Activated naive CD4-positive, alpha-beta T cell treated with anti-CD3 and anti-CD28 coated beads, Interleukin-2, amount 10 ng/mL, durations not matched to agents 7 days and 5 days (primary cell): ENCODE measurements around the gene AP5Z1.
"Not testable (repeated sequence)": the region's sequence is repeated elsewhere in the genome, so short reads cannot be mapped to it uniquely, and the experiment has no call there.

Experiments used
- CTCF ChIA-PET: fragments of 350-600 bp; sonication (Branson Sonifier 250); formaldehyde crosslinking; loops from one replicate; lab custom pipeline; 2021; ENCODE audit warnings: antibody characterized with exemption; lab: Charles Lee
- DNase-seq: peaks from one replicate; pipeline ENCODE4 v3.0.0-alpha.2; 2020
- H3K27ac Mint-ChIP-seq: one replicate; pipeline ENCODE4 v1.8.0; 2021; ENCODE audit warnings: mild to moderate bottlenecking, moderate library complexity, mixed read lengths
- H3K27me3 Mint-ChIP-seq: one replicate; pipeline ENCODE4 v1.8.0; 2021; ENCODE audit warnings: mild to moderate bottlenecking, mixed read lengths
- H3K36me3 Mint-ChIP-seq: one replicate; pipeline ENCODE4 v1.8.0; 2021; ENCODE audit warnings: mixed read lengths
- H3K4me1 Mint-ChIP-seq: one replicate; pipeline ENCODE4 v1.8.0; 2021; ENCODE audit warnings: mixed read lengths
- H3K4me3 Mint-ChIP-seq: one replicate; pipeline ENCODE4 v1.8.0; 2021; ENCODE audit warnings: mild to moderate bottlenecking, moderate library complexity, mixed read lengths
- H3K9me3 Mint-ChIP-seq: one replicate; pipeline ENCODE4 v1.8.0; 2021; ENCODE audit warnings: mixed read lengths

The AP5Z1 gene

DNA sequence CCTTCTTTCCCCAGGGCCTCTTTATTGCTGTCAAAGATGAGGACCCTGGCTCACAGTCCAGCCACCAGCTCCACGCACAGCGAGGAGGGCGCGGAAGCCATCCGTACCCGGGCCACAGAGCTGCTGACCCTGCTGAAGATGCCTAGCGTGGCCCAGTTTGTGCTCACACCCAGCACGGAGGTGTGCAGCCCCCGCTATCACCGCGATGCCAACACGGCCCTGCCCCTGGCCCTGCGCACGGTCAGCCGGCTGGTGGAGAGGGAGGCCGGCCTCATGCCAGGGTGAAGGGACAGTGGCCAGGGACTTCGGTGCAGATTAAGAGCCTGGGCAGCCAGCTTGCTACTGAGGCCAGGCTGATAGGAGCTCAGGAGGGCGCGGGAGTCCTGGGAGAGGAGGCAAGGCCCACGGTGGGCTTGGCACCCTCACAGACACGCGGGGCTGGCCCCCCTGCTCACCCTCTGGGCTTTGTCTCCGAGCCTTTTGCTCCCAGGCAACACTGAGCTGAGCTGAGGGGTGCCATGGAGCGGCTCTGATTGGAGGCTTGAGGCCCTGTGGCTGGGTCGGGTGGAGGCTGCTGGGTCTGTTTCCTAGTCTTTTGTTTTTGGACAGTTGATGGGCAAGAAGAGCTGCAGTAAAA, 15.8 kb downstream of the AP5Z1 start:
- no peaks in the 10 kb centered on the region for H3K27me3 Mint-ChIP-seq
- no peak overlapping the region for H3K4me3 Mint-ChIP-seq
- peak overlapping the region; percentile 65 for H3K27ac Mint-ChIP-seq
- no peaks in the 10 kb centered on the region for H3K9me3 Mint-ChIP-seq
- CTCF ChIA-PET: interaction anchor here (1.2 to 4.3 kb wide), 4 partner anchors 9 to 38 kb away, joined by 3 to 13 read pairs (median 4); partner anchors contain the start of gene AP5Z1
- DNase-seq: no peak
- H3K36me3 Mint-ChIP-seq: peaks cover 18% of the 10 kb centered on the region
- peaks cover 10% of the 10 kb centered on the region for H3K4me1 Mint-ChIP-seq

GRCh38 chr7:4791738-4792536, 16.5 kb downstream of the AP5Z1 start:
- Mint-ChIP-seq H3K27ac (peak overlapping the region; percentile 65), H3K36me3 (peaks cover 15% of the 10 kb centered on the region), H3K27me3 (no peaks in the 10 kb centered on the region), H3K9me3 (no peaks in the 10 kb centered on the region), H3K4me3 (no peak overlapping the region), H3K4me1 (peaks cover 10% of the 10 kb centered on the region)
- DNase-seq: peak; percentile 76
- CTCF ChIA-PET: interaction anchor here (0.9 to 4.3 kb wide), 6 partner anchors 10 to 182 kb away, joined by 3 to 13 read pairs (median 4); partner anchors contain the start of gene AP5Z1

DNA sequence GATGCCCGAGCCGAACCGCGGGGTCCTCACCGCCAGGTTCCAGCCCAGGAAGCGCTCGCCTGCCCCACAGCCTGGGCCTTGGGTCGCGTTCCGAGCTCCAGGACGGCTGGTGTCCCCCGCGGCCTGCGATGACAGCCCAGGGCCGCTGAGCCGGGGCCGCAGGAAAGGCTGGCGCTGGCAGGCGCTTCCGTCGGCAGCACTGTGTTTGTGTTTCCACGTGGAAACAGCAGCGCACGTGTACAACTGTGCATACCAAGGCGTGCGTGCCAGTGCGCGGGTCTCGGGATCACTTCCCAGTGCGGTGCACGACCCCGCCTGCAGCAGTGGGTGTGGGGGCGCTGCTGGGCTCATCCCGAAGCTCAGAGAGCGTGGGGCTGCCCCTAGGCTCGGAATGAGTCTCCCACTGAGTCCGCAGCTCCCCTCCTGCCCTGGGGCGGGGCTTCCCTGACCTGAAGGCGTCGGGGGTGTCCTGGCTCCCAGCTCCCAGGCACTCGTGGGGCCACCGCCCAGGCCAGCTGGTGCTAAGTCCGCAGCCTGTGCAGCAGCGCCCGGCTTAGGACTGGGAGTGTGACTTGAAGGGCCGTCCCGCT, 17.2 kb downstream of the AP5Z1 start:
- no peaks in the 10 kb centered on the region for H3K9me3 Mint-ChIP-seq
- no peaks in the 10 kb centered on the region for H3K27me3 Mint-ChIP-seq
- CTCF ChIA-PET: interaction anchor here (0.9 to 4.3 kb wide), 8 partner anchors 10 to 292 kb away, joined by 3 to 13 read pairs (median 4); partner anchors contain the start of genes AP5Z1 and RADIL
- DNase-seq: no peak
- H3K4me1 Mint-ChIP-seq: peaks cover 10% of the 10 kb centered on the region
- H3K27ac Mint-ChIP-seq: no peak overlapping the region
- H3K4me3 Mint-ChIP-seq: no peak overlapping the region
- peaks cover 15% of the 10 kb centered on the region for H3K36me3 Mint-ChIP-seq

DNA sequence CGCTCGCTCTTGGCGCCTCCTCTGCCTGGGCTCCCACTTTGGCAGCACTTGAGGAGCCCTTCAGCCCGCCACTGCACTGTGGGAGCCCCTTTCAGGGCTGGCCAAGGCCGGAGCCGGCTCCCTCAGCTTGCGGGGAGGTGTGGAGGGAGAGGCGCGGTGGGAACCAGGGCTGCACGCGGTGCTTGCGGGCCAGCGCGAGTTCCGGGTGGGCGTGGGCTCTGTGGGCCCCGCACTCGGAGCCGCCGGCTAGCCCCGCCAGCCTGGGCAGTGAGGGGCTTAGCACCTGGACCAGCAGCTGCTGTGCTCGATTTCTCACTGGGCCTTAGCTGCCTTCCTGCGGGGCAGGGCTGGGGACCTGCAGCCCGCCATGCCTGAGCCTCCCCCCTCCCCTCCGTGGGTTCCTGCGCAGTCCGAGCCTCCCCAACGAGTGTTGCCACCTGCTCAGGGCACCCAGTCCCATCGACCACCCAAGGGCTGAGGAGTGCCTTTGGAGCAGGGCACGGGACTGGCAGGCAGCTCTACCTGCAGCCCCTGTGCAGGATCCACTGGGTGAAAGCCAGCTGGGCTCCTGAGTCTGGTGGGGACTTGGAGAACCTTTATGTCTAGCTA, 18.1 kb downstream of the AP5Z1 start:
- H3K4me1 Mint-ChIP-seq: peaks cover 10% of the 10 kb centered on the region
- DNase-seq, H3K27ac Mint-ChIP-seq, H3K4me3 Mint-ChIP-seq, H3K27me3 Mint-ChIP-seq, H3K9me3 Mint-ChIP-seq: not testable (repeated sequence)
- peaks cover 15% of the 10 kb centered on the region for H3K36me3 Mint-ChIP-seq
- CTCF ChIA-PET: interaction anchor here (1.1 to 4.3 kb wide), 4 partner anchors 17 to 292 kb away, joined by 3 to 13 read pairs (median 5); partner anchors contain the start of genes AP5Z1 and RADIL

DNA sequence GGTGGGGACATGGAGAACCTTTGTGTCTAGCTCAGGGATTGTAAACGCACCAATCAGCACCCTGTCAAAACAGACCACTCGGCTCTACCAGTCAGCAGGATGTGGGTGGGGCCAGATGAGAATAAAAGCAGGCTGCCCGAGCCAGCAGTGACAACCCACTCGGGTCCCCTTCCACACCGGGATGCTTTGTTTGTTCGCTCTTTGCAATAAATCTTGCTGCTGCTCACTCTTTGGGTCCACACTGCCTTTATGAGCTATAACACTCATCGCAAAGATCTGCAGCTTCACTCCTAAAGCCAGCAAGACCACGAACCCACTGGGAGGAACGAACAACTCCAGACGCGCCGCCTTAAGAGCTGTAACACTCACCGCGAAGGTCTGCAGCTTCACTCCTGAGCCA, 18.7 kb downstream of the AP5Z1 start:
- H3K36me3 Mint-ChIP-seq: peaks cover 15% of the 10 kb centered on the region
- CTCF ChIA-PET: interaction anchor here (1.1 to 4.3 kb wide), 3 partner anchors 18 to 291 kb away, joined by 3 to 13 read pairs (median 6); partner anchors contain the start of genes AP5Z1 and RADIL
- H3K4me3 Mint-ChIP-seq, H3K27me3 Mint-ChIP-seq, H3K27ac Mint-ChIP-seq, DNase-seq, H3K9me3 Mint-ChIP-seq: not testable (repeated sequence)
- H3K4me1 Mint-ChIP-seq: peaks cover 10% of the 10 kb centered on the region

DNA sequence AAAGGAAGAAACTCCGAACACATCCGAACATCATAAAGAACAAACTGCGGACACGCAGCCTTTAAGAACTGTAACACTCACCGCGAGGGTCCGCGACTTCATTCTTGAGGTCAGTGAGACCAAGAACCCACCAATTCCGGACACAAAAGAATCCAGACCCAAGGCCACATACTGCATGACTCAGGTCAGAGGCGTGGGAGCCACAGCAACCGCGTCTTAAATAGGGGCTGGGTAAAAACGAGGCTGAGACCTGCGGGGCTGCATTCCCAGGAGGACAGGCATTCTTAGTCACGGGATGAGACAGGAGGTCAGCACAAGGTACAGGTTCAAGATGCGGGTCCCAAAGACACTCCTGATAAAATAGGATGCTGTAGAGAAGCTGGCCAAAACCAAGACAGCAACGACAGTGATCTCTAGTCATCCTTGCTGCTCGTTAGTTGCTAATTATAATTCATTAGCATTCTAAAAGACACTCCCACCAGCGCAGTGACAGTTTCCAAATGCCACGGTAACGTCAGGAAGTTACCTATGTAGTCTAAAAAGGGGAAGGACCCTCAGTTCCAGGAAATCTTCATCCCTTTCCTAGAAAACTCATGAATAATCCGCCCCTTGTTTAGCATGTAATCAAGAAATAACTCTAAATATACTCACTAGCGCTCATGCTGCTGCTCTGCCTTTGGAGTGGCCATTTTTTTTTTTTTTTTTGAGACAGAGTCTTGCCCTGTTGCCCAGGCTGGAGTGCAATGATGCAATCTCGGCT, 19.3 kb downstream of the AP5Z1 start:
- H3K4me3 Mint-ChIP-seq: no peak overlapping the region
- H3K27ac Mint-ChIP-seq: peak overlapping the region; percentile 55
- H3K36me3 Mint-ChIP-seq: peaks cover 15% of the 10 kb centered on the region
- DNase-seq: no peak
- CTCF ChIA-PET: interaction anchor here (4.3 kb wide), 1 partner anchor 18 kb away, joined by 13 read pairs; the partner anchor contains the start of gene AP5Z1
- H3K9me3 Mint-ChIP-seq: no peaks in the 10 kb centered on the region
- H3K27me3 Mint-ChIP-seq: no peaks in the 10 kb centered on the region
- H3K4me1 Mint-ChIP-seq: peaks cover 10% of the 10 kb centered on the region

DNA sequence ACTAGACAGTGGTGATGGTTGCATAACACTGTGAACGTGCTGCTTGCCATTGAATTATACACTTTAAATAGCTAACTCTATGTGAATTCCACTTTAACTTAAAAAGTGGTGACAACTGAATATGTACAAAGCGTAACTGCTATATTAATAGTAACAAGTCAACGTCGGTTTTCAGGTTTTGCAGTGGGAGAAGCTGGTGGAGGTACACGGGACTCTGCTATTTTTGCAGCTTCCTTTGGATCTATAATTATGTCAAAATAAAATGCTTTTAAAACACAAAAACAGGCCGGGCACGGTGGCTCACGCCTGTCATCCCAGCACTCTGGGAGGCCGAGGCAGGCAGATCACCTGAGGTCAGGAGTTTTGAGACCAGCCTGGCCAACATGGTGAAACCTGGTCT, 21.0 kb downstream of the AP5Z1 start:
- Mint-ChIP-seq H3K36me3 (peaks cover 12% of the 10 kb centered on the region), H3K4me3 (no peak overlapping the region), H3K27me3 (no peaks in the 10 kb centered on the region), H3K4me1 (peaks cover 9% of the 10 kb centered on the region), H3K9me3 (no peaks in the 10 kb centered on the region), H3K27ac (no peak overlapping the region)
- no peak for DNase-seq
- CTCF ChIA-PET: interaction anchor here (0.6 to 4.1 kb wide), 3 partner anchors 21 to 306 kb away, joined by 3 to 31 read pairs (median 3); partner anchors contain the start of genes AP5Z1 and RADIL

GRCh38 chr7:4797858-4798705, 22.7 kb downstream of the AP5Z1 start:
- H3K4me1 Mint-ChIP-seq: peaks cover 7% of the 10 kb centered on the region
- no peak overlapping the region for H3K27ac Mint-ChIP-seq
- H3K27me3 Mint-ChIP-seq: no peaks in the 10 kb centered on the region
- H3K36me3 Mint-ChIP-seq: peaks cover 8% of the 10 kb centered on the region
- DNase-seq: peak; percentile 69
- CTCF ChIA-PET: interaction anchor here (0.9 to 4.1 kb wide), 15 partner anchors 8 to 293 kb away, joined by 3 to 31 read pairs (median 3); partner anchors contain the start of gene RADIL
- no peaks in the 10 kb centered on the region for H3K9me3 Mint-ChIP-seq
- H3K4me3 Mint-ChIP-seq: no peak overlapping the region

DNA sequence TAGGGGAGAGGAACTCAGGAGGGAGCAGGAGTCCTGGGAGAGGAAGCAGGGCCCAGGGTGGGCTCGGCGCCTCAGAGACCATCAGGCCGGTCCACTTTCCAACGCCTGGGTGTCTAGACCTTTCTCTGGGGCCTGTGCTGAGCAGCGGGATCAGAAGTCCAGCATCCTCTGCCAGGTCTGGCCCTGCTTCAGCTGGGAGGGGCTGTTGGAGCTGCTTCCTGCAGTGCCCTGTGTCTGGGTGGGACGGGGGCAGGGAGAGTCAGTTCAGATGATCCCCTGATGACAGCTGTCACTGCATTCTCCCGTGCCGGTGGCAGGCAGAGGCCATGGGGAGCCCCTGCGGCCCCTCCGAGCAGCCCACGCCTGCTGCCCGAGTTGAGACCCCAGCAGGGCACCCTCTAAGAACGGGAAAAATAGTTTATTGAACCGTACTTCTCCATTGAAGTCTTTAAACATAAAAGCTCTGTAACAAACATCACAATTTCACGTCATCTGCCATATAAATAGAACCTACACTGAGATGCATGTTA, 23.3 kb downstream of the AP5Z1 start:
- peaks cover 7% of the 10 kb centered on the region for H3K4me1 Mint-ChIP-seq
- CTCF ChIA-PET: interaction anchor here (0.9 to 4.1 kb wide), 13 partner anchors 9 to 293 kb away, joined by 3 to 31 read pairs (median 4); partner anchors contain the start of gene RADIL
- no peaks in the 10 kb centered on the region for H3K9me3 Mint-ChIP-seq
- no peak for DNase-seq
- H3K36me3 Mint-ChIP-seq: peaks cover 8% of the 10 kb centered on the region
- no peak overlapping the region for H3K4me3 Mint-ChIP-seq
- H3K27ac Mint-ChIP-seq: no peak overlapping the region
- no peaks in the 10 kb centered on the region for H3K27me3 Mint-ChIP-seq

DNA sequence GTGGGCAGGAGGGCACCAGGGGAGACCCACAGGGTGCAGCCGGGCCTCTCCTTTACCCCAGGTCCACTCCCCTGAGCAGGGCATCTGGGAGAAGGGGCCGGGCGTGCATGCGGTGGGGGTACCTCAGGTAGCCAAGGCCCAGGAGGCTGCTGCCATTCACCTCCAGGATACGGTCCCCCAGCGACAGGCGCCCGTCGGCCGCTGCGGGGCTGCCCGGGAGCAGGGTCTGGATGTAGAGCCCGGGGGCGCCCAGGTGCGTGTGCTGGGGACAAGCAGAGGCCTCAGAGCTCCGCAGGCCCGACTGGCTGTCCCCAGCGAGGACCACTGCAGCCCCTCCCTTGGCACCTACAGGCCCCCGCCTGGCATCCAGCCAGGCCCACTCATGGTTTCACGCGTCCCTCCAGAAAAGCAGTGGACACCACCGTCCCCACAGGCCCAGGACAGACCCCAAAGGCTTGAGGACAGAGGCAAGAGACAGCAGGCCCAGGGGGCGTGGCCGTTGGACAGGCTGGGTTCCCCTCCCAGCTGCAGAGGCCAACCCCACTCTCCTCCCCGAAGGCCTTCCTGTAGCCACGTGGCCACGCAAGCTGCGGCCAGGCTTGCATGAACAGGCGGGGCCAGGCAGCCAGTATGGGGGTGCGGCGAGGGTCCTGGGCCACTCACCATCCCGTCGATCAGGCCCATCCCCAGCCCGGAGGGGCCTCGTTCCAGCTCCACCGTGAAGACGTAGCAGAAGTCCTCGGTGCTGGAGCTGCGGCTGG, 24.3 kb downstream of the AP5Z1 start:
- CTCF ChIA-PET: interaction anchor here (1.0 to 4.1 kb wide), 4 partner anchors 10 to 285 kb away, joined by 4 to 31 read pairs (median 4); partner anchors contain the start of gene RADIL
- Mint-ChIP-seq H3K4me1 (no peaks in the 10 kb centered on the region), H3K36me3 (no peaks in the 10 kb centered on the region)

GRCh38 chr7:4800487-4800886, 25.1 kb downstream of the AP5Z1 start:
- CTCF ChIA-PET: interaction anchor here (1.0 to 4.1 kb wide), 4 partner anchors 9 to 285 kb away, joined by 4 to 31 read pairs (median 4); partner anchors contain the start of gene RADIL
- Mint-ChIP-seq H3K9me3 (no peaks in the 10 kb centered on the region), H3K27ac (no peak overlapping the region), H3K4me1 (no peaks in the 10 kb centered on the region), H3K36me3 (no peaks in the 10 kb centered on the region), H3K4me3 (no peak overlapping the region), H3K27me3 (peaks cover 5% of the 10 kb centered on the region)
- no peak for DNase-seq

More for the DNA sequence above, 24.3 kb downstream of the AP5Z1 start:
- Mint-ChIP-seq H3K27ac (no peak overlapping the region), H3K27me3 (peaks cover 5% of the 10 kb centered on the region), H3K9me3 (no peaks in the 10 kb centered on the region), H3K4me3 (no peak overlapping the region)
- no peak for DNase-seq
